Muscle of back (tissue), 11 donors: ENCODE results near the gene CEACAM8. TPM values are rescaled to one million over a fixed set of nuclear protein-coding genes. Genes with fewer than 3 reads are reported as not detected.
"Not testable (repeated sequence)": the region's sequence is repeated elsewhere in the genome, so short reads cannot be mapped to it uniquely, and the experiment has no call there.

ENCODE experiments used
- DNase-seq, 3 donors: peaks; one replicate each; pipeline versions ENCODE4 v3.0.0 to v3.0.0-alpha.2; 2013
- polyA plus RNA-seq, 10 donors: library from polyadenylated mRNA; unstranded; fragments of 120-200 nt; gene quantifications; one replicate each; pipeline ENCODE4 v1.2.1, GENCODE V29; 2013; ENCODE audit not compliant: insufficient read length in 10 of 10

CEACAM8 gene
- polyA plus RNA-seq, 10 donors: 0.12 to 0.50 (median 0.20) TPM; not detected in 3

- DNase-seq: no peak
Observed at GRCh38 chr19:42544146-42544545, 50.6 kb downstream of the CEACAM8 start.

GRCh38 chr19:42542791-42543190 lies 51.9 kb downstream of the CEACAM8 start:
- DNase-seq: no peak

DNA sequence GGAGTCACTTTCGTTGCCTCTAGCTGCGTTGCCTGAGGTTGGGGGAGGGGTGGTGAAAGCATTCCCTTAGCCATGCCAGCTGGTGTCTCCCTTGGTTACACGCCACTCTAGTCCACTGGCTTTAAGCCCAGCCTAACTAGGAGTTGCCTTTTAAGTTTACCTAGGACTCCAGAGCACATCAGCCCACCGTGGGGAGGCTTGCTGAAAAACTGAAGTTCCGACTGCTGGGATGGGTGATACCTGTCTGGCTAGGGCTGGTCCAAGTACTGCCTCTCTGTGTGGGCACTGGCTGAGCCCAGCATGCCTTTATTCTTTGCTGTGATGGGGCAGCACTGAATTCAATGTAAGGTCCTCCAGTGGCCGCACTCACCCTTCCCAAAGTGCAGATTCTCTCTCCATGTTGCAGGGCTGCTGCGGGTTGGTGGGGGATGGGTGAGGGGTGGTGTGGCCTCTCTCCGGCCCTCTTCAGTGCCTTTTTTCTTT lies 54.6 kb downstream of the CEACAM8 start:
- no peak for DNase-seq

GRCh38 chr19:42538841-42539709 lies 55.6 kb downstream of the CEACAM8 start:
- DNase-seq: no peak

DNA sequence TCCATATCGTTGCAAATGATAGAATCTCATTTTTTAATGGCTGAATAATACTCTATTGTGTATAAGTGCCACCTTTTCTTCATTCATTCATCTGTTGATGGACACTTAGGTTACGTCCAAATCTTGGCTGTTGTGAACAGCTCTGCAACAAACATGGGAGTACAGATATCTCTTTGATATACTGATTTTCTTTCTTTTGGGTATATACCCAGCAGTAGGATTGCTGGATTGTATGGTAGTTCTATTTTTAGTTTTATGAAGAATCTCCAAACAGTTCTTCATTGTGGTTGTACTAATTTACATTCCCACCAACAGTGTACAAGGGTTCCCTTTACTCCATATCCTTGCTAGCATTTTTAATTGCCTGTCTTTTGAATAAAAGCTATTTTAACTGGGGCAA lies 59.4 kb downstream of the CEACAM8 start:
- not testable (repeated sequence) for DNase-seq

- DNase-seq: no peak
Observed at GRCh38 chr19:42534391-42534790, 60.3 kb downstream of the CEACAM8 start.

GRCh38 chr19:42532891-42533290 lies 61.8 kb downstream of the CEACAM8 start:
- no peak for DNase-seq

- no peak for DNase-seq
Observed at GRCh38 chr19:42531313-42531712, 63.4 kb downstream of the CEACAM8 start.

Other genes with a start within 250 kb of the CEACAM8 start
- under 1 TPM in 3 of 10 donors, not detected in 7; 0.42 to 0.79 (median 0.59) TPM for gene CNFN, start 204.6 kb downstream of the CEACAM8 start, polyA plus RNA-seq
- 10 to 100 TPM in 2 of 10 donors, 1 to 10 TPM in 8; 5.4 to 12.1 (median 7.6) TPM for gene LIPE, start 167.5 kb downstream of the CEACAM8 start, polyA plus RNA-seq
- gene CXCL17, start 152.0 kb downstream of the CEACAM8 start, polyA plus RNA-seq: under 1 TPM in 1 of 10 donors, not detected in 9; 0.79 TPM
- 1 to 10 TPM in 9 of 10 donors, under 1 TPM in 1; 0.79 to 3.7 (median 2.0) TPM for gene CEACAM1, start 66.4 kb downstream of the CEACAM8 start, polyA plus RNA-seq
- gene PSG3, start 145.6 kb upstream of the CEACAM8 start, polyA plus RNA-seq: 1 to 10 TPM in 2 of 10 donors, under 1 TPM in 6, not detected in 2; 0.13 to 2.4 (median 0.37) TPM
- gene PSG8, start 170.8 kb upstream of the CEACAM8 start, polyA plus RNA-seq: under 1 TPM in 5 of 10 donors, not detected in 5; 0.15 to 0.45 (median 0.22) TPM